ENCODE results near the gene TTC16.

DNA sequence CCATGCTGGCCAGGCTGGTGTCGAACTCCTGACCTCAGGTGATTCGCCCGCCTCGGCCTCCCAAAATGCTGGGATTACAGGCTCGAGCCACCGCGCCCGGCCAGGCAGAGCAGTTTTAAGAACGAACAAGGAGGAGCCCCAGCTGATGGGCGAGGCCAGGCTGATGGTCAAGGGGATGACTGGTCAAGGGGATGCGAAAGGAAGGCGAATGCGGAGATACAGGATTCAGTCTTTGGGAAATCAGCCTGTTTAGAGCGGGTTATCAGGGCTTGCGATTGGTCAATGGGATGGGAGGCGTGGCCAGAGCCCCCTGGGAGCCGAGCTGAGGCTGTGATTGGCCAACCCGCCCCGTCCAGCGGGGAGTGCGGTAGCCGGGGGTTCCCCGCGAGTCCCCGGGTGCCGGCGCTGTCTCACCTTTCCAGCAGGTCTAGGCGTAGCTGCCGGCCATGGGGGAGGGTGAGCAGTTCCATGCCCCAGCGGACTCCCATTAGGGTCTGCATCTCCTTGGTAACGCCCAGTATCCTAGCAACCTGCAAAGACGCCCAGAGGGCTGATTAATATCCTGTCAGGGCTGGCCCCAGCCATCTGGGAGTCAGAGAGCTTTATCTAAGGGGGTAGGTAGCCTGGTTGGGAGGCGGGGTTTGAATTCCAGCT is 26.7 kb downstream of the TTC16 start:
- TF ChIP-seq POLR2A (IDR thresholded peaks at IDR 0.05; ENCODE audit: low read depth, low read length) = no peak
- no peak for TF ChIP-seq POLR2AphosphoS5 (IDR thresholded peaks at IDR 0.05; ENCODE audit: low read depth, low read length)
- no peak for TF ChIP-seq TAF1 (IDR thresholded peaks at IDR 0.05; ENCODE audit: borderline replicate concordance, low read depth, low read length)

Measured in GM12892 (cell line).